Gastrocnemius medialis (tissue), 4 donors: Measurements from ENCODE around the gene VMP1. TPM values are rescaled to one million over a fixed set of nuclear protein-coding genes. Genes with fewer than 3 reads are reported as not detected.

Source experiments
- ATAC-seq, 2 donors: fragments of 150-250 bp; one replicate each; pipeline ENCODE4 v1.9.1; 2016
- DNase-seq, 2 donors: peaks; one replicate each; pipeline ENCODE4 v3.0.0-alpha.2; 2019
- H3K27ac ChIP-seq, 4 donors: fragments of 200-600 bp; sonication (generic); 1 replicate in 1 of 4; 2 replicates in 3 of 4; pipeline ENCODE4 v1.5.1; 2016 to 2018; ENCODE audit warnings: mild to moderate bottlenecking in 2 of 4, moderate library complexity in 1 of 4
- H3K27me3 ChIP-seq, 3 donors: fragments of 200-600 bp; sonication (generic) in 2 of 3; 1 replicate in 1 of 3; 2 replicates in 2 of 3; pipeline versions ENCODE4 v1.5.1 to v1.6.0; 2016 to 2019; ENCODE audit warnings: mild to moderate bottlenecking in 1 of 3, moderate library complexity in 1 of 3
- H3K36me3 ChIP-seq, 2 donors: fragments of 200-600 bp; sonication (generic) in 1 of 2; one replicate each; pipeline ENCODE4 v1.5.1; 2017 to 2018
- H3K4me1 ChIP-seq, 2 donors: fragments of 200-600 bp; sonication (generic) in 1 of 2; one replicate each; pipeline ENCODE4 v1.5.1; 2016 to 2017; ENCODE audit warnings: mild to moderate bottlenecking in 2 of 2
- H3K4me3 ChIP-seq, 4 donors: fragments of 200-600 bp; sonication (generic) in 3 of 4; 1 replicate in 1 of 4; 2 replicates in 3 of 4; pipeline ENCODE4 v1.5.1; 2016 to 2019; ENCODE audit warnings: mild to moderate bottlenecking in 2 of 4
- H3K9me3 ChIP-seq, 3 donors: fragments of 200-600 bp; sonication (generic) in 2 of 3; 1 replicate in 1 of 3; 2 replicates in 2 of 3; pipeline ENCODE4 v1.5.1; 2016 to 2019
- CTCF ChIP-seq, 5 experiments: fragments of 450-650 bp in 3 of 5; fragments of 200-600 bp in 2 of 5; sonication (generic) in 2 of 5; IDR thresholded peaks in 4 of 5; conservative IDR thresholded peaks in 1 of 5; 1 replicate in 4 of 5; 2 replicates in 1 of 5; pipeline ENCODE4 v1.5.1; 2016 to 2019; ENCODE audit warnings: antibody characterized with exemption in 5 of 5, mild to moderate bottlenecking in 3 of 5, moderate library complexity in 3 of 5
- POLR2A ChIP-seq, 2 donors: fragments of 450-650 bp; IDR thresholded peaks; one replicate each; pipeline ENCODE4 v1.6.1; 2017; ENCODE audit warnings: antibody characterized with exemption in 2 of 2, mild to moderate bottlenecking in 2 of 2, moderate library complexity in 2 of 2
- in situ Hi-C, 4 donors: fragments of 200-750 bp; cut with MboI; loops; one replicate each; pipeline versions ENCODE4 v1.15.0 to v1.8.0; 2017; ENCODE audit warnings: low sequenced_read_pairs in 4 of 4
- intact Hi-C: fragments of 100-400 bp; cut with DNase I; formaldehyde crosslinking; loops from one replicate; pipeline ENCODE4 v1.15.1; 2023; ENCODE audit warnings: low total_unique reads
- total RNA-seq, 4 donors: library from RNA; depleted of rRNA; stranded (reverse); fragments of >200 nt; gene quantifications; one replicate each; pipeline versions ENCODE4 v1.1.0 to v1.2.3, GENCODE V29; 2016

The VMP1 gene
- total RNA-seq, 4 donors from 2014 or later, result 39.2 to 55.0 (median 48.4) TPM

DNA sequence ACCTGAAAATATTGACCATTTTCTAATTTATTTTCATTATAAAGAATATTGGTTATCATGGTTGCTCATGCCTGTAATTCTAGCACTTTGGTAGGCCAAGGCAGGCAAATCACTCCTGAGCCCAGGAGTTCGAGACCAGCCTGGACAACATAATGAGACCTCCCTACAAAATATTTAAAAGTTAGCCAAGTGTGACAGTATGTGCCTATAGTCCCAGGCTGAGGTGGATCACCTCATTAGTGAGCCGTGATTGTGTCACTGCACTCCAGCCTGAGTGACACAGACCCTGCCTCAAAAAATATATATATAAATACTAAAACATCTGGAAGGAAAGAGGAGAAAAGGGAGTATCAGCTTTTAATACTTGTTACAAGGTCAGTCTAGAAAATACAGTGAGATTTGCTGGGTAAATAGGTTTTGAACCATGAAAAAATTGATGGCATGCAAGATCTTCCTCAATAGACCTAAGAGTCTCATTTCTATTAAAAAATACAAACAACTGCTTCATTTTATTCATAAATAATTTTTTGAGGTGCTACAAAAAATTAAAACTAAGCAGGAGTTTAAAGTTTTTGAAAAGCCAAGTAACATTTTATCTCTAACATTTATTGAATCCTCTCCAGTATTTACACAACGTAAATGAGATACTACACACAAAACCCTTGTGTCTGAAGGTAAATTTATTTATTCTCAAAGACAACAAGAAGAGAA, 137.6 kb downstream of the VMP1 start:
- in situ Hi-C loops, result no loop called here
- H3K27me3 ChIP-seq, result no peaks in the 10 kb centered on the region
- H3K9me3 ChIP-seq, result no peaks in the 10 kb centered on the region
- no peak for ATAC-seq
- H3K4me3 ChIP-seq, result no peak overlapping the region
- H3K4me1 ChIP-seq, result peaks cover 30 to 39% of the 10 kb centered on the region in 2 donors
- H3K36me3 ChIP-seq, result peaks cover 0 to 17% of the 10 kb centered on the region in 2 donors
- intact Hi-C loops, result loop anchor here (1.0 to 5.0 kb wide), 2 partner anchors 42 to 117 kb away; partner anchors contain the start of gene RNFT1
- no peak for DNase-seq
- H3K27ac ChIP-seq, result peak overlapping the region; percentile 88 to 99 (median 91)
- TF ChIP-seq CTCF (IDR thresholded peaks at IDR 0.05 in 4 of 5, conservative IDR thresholded peaks at IDR 0.05 in 1 of 5), result no peak
- TF ChIP-seq POLR2A (IDR thresholded peaks at IDR 0.05), result no peak

DNA sequence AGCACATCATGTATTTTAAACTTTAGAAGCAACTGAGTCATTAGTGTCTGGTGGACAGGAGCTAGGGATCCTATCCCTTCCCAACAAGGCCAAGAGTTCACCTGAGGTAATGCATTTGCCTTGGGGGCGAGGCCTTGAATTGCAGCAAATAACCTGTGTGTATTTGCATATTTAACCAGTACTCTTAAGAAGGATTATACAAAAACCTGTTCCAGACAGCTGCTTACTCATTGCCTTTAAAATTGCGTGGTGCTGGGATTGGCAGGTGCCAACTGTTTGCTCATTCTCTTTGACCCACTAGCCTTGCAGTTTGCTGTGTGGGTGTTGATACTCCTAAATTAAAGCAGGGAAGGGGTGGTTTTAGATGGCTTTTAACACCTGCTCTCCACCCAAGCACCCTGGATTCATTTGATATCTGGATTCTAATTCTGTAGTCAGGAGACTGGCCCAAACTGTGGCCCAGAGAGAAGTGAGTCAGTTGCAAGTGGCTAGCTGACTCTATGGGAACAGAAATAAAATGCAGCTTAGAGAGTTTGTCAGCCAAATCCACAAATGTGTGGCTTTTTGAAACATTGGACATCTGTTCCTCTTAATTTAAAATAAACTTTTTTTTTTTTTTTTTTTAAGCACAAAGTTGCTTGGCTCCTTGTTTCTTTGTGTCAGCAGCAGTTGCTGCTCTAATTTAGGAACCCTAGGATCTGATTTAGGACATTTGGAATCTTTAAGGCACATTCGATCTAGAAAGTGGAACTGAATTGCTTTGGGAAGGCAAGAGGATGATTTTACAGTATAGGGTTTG, 138.3 kb downstream of the VMP1 start:
- DNase-seq, result peak; percentile 68 to 79
- Histone ChIP-seq H3K9me3 (no peaks in the 10 kb centered on the region), H3K27ac (peak overlapping the region; percentile 88 to 99 (median 91)), H3K36me3 (peaks cover 0 to 10% of the 10 kb centered on the region in 2 donors), H3K4me1 (peaks cover 30 to 39% of the 10 kb centered on the region in 2 donors), H3K4me3 (peak overlapping the region in 3 of 4 donors; percentile 5 to 33 (median 24)), H3K27me3 (no peaks in the 10 kb centered on the region)
- TF ChIP-seq CTCF (IDR thresholded peaks at IDR 0.05 in 4 of 5, conservative IDR thresholded peaks at IDR 0.05 in 1 of 5) (no peak), POLR2A (IDR thresholded peaks at IDR 0.05) (no peak)
- intact Hi-C loops (loop anchor here (1.0 to 5.0 kb wide), 2 partner anchors 42 to 117 kb away; partner anchors contain the start of gene RNFT1), in situ Hi-C loops (no loop called here)
- ATAC-seq, result peak; percentile 75 to 83

DNA sequence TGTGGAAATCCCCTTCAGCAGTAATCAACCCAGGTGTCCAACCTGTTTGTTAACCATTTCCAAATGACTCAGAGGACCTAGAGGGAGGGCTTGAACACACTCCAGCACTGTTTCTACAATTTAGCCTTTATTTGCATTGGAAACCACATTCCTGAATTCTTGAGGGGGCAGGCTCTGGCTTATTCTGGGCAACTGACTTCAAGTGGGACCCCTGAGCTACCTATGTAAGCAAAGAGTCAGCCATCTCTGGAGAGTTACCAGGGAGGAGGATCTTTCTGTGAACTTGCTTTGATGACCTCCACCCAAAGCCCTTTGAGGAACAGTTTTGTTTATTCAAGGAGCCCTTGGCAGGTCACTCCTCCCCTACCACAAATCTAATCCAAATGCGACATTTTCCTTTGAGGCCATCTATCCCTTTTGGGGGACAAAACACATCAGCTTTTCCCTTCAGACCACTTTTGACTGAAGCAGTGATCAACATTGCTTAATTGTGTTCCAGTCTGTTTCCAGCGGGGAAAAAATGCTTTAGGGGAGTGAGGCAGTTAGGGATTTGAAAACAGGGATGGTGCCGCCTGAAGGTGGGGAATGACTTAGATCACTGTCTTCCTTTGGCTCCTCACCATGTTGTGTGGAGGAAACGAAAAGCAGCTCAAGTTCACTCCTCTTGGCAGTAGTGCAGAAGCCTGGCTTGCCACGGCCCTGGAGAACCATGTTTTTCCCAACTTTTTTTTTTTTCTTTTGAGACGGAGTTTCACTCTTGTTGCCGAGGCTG, 139.1 kb downstream of the VMP1 start:
- intact Hi-C loops (loop anchor here (5.0 kb wide), 1 partner anchor 116 kb away; the partner anchor contains the start of gene RNFT1), in situ Hi-C loops (no loop called here)
- Histone ChIP-seq H3K27ac (peak overlapping the region; percentile 88 to 99 (median 91)), H3K4me1 (peaks cover 30 to 41% of the 10 kb centered on the region in 2 donors), H3K27me3 (no peaks in the 10 kb centered on the region), H3K36me3 (peaks cover 0 to 7% of the 10 kb centered on the region in 2 donors), H3K4me3 (peak overlapping the region in 3 of 4 donors; percentile 5 to 33 (median 24)), H3K9me3 (no peaks in the 10 kb centered on the region)
- DNase-seq (peak; percentile 76 to 82), ATAC-seq (peak; percentile 56 to 63)
- TF ChIP-seq CTCF (IDR thresholded peaks at IDR 0.05 in 4 of 5, conservative IDR thresholded peaks at IDR 0.05 in 1 of 5) (no peak), POLR2A (IDR thresholded peaks at IDR 0.05) (no peak)

GRCh38 chr17:59848385-59848668, 140.9 kb downstream of the VMP1 start:
- no peak for TF ChIP-seq POLR2A (IDR thresholded peaks at IDR 0.05)
- in situ Hi-C loops (no loop called here), intact Hi-C loops (loop anchor here (5.0 kb wide), 1 partner anchor 114 kb away; the partner anchor contains the start of gene RNFT1)
- H3K4me1 ChIP-seq, result peaks cover 30 to 46% of the 10 kb centered on the region in 2 donors
- no peaks in the 10 kb centered on the region for H3K9me3 ChIP-seq
- no peak overlapping the region for H3K4me3 ChIP-seq
- DNase-seq (no peak), ATAC-seq (no peak)
- peak overlapping the region in 1 of 4 donors; percentile 99 for H3K27ac ChIP-seq
- no peaks in the 10 kb centered on the region for H3K36me3 ChIP-seq
- no peaks in the 10 kb centered on the region for H3K27me3 ChIP-seq
